ENCODE results near the gene XRRA1.
A peak's percentile ranks its signal among the peaks of the same experiment; 100 is the strongest.

XRRA1 gene

GRCh38 chr11:74844072-74844471, 104.8 kb downstream of the XRRA1 start:
- in situ Hi-C loops (cut with MboI; ENCODE audit: low pct_unique_long_range_greater_than_20kb, low sequenced_read_pairs, unreplicated experiment), result no loop called here
- DNase-seq (ENCODE audit: low spot score), result no peak
- TF ChIP-seq, protein P1, sequence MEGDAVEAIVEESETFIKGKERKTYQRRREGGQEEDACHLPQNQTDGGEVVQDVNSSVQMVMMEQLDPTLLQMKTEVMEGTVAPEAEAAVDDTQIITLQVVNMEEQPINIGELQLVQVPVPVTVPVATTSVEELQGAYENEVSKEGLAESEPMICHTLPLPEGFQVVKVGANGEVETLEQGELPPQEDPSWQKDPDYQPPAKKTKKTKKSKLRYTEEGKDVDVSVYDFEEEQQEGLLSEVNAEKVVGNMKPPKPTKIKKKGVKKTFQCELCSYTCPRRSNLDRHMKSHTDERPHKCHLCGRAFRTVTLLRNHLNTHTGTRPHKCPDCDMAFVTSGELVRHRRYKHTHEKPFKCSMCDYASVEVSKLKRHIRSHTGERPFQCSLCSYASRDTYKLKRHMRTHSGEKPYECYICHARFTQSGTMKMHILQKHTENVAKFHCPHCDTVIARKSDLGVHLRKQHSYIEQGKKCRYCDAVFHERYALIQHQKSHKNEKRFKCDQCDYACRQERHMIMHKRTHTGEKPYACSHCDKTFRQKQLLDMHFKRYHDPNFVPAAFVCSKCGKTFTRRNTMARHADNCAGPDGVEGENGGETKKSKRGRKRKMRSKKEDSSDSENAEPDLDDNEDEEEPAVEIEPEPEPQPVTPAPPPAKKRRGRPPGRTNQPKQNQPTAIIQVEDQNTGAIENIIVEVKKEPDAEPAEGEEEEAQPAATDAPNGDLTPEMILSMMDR (IDR thresholded peaks at IDR 0.05; ENCODE audit: extremely low read depth, insufficient read depth, missing control alignments), result no peak

- TF ChIP-seq, protein P1 (IDR thresholded peaks at IDR 0.05; ENCODE audit: extremely low read depth, insufficient read depth, missing control alignments), result peak; percentile 26
- no peak for DNase-seq (ENCODE audit: low spot score)
- in situ Hi-C loops (cut with MboI; ENCODE audit: low pct_unique_long_range_greater_than_20kb, low sequenced_read_pairs, unreplicated experiment), result no loop called here
Observed at GRCh38 chr11:74842967-74843366, 105.9 kb downstream of the XRRA1 start.

- no peak for DNase-seq (ENCODE audit: low spot score)
- TF ChIP-seq, protein P1 (IDR thresholded peaks at IDR 0.05; ENCODE audit: extremely low read depth, insufficient read depth, missing control alignments), result no peak
- in situ Hi-C loops (cut with MboI; ENCODE audit: low pct_unique_long_range_greater_than_20kb, low sequenced_read_pairs, unreplicated experiment), result no loop called here
Observed at GRCh38 chr11:74840486-74840885, 108.4 kb downstream of the XRRA1 start.

DNA sequence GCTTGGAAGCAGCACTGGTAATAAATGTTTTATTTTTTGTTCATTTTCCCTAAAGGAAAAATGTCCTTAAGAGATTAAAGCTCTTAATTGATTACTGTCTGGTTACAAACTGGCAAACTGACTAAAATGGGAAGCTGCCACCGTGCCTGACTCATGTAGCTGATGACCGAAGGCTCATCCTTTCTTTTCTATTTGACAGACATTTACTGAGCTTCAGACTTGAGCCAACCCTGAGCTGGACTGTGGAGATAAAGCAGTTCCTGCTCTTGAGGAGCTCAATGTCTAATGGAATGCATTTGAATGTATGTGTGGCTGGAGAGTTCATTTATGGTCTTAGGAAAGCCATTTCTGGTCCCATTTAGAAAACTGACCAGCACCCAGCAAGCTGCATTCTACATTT, 108.9 kb downstream of the XRRA1 start:
- TF ChIP-seq, protein P1 (IDR thresholded peaks at IDR 0.05; ENCODE audit: extremely low read depth, insufficient read depth, missing control alignments), result no peak
- no peak for DNase-seq (ENCODE audit: low spot score)
- in situ Hi-C loops (cut with MboI; ENCODE audit: low pct_unique_long_range_greater_than_20kb, low sequenced_read_pairs, unreplicated experiment), result no loop called here

- TF ChIP-seq, protein P1 (IDR thresholded peaks at IDR 0.05; ENCODE audit: extremely low read depth, insufficient read depth, missing control alignments), result no peak
- in situ Hi-C loops (cut with MboI; ENCODE audit: low pct_unique_long_range_greater_than_20kb, low sequenced_read_pairs, unreplicated experiment), result no loop called here
- DNase-seq (ENCODE audit: low spot score), result no peak
Observed at GRCh38 chr11:74839446-74839845, 109.4 kb downstream of the XRRA1 start.

GRCh38 chr11:74838188-74838587, 110.7 kb downstream of the XRRA1 start:
- in situ Hi-C loops (cut with MboI; ENCODE audit: low pct_unique_long_range_greater_than_20kb, low sequenced_read_pairs, unreplicated experiment), result no loop called here
- peak; percentile 25 for DNase-seq (ENCODE audit: low spot score)
- TF ChIP-seq, protein P1 (IDR thresholded peaks at IDR 0.05; ENCODE audit: extremely low read depth, insufficient read depth, missing control alignments), result no peak

- in situ Hi-C loops (cut with MboI; ENCODE audit: low pct_unique_long_range_greater_than_20kb, low sequenced_read_pairs, unreplicated experiment), result no loop called here
- DNase-seq (ENCODE audit: low spot score), result no peak
- TF ChIP-seq, protein P1 (IDR thresholded peaks at IDR 0.05; ENCODE audit: extremely low read depth, insufficient read depth, missing control alignments), result no peak
Observed at GRCh38 chr11:74837191-74837590, 111.7 kb downstream of the XRRA1 start.
